K562 (cell line): ENCODE measurements around the gene MAD1L1. TPM values are rescaled to one million over a fixed set of nuclear protein-coding genes. Genes with fewer than 3 reads are reported as not detected.

Experiments used
- ATAC-seq: fragments of 200-7000 bp; cut with Tn5 transposase; 3 replicates; pipeline ENCODE4 v1.9.1; 2020; ENCODE audit warnings: moderate library complexity
- BruUV-seq: library from RNA; stranded (reverse); fragments of 400-500 nt; replicated peaks from 2 replicates; lab custom pipeline; 2021; lab: Mats Ljungman, UMichigan
- CTCF ChIA-PET: fragments of 300-600 bp; formaldehyde crosslinking; extraction: SDS; loops from one replicate; lab custom pipeline; 2021; ENCODE audit warnings: low intra/inter-chr PET ratio; lab: Yijun Ruan, JAX
- POLR2A ChIA-PET: fragments of 300-600, 350-650 bp; sonication (Branson Sonifier 250); formaldehyde crosslinking; extraction: SDS; loops from one replicate; lab custom pipeline; 2021; ENCODE audit warnings: antibody characterized with exemption, inconsistent platforms; lab: Yijun Ruan, JAX
- DNase-seq, 4 experiments: peaks; one replicate each; pipeline versions ENCODE4 v3.0.0 to v3.0.0-alpha.2; 2011 to 2018; ENCODE audit warnings: low spot score in 3 of 4, mixed read lengths in 3 of 4; ENCODE audit errors: extremely low read depth in 1 of 4
- FAIRE-seq: peaks from 2 replicates; lab custom pipeline; 2011; peaks lifted over from hg19 to GRCh38; lab: Jason Lieb, UNC
- H2AFZ ChIP-seq: 2 replicates; pipeline ENCODE4 v1.6.0; 2011; ENCODE audit warnings: low read depth, low read length, control low read depth, inconsistent platforms
- H3K27ac ChIP-seq: fragments of 200-600 bp; 3 replicates; pipeline ENCODE4 v1.8.0; 2011; ENCODE audit warnings: low read depth, mild to moderate bottlenecking, control low read depth, inconsistent platforms, low read length, moderate library complexity, mixed read lengths; ENCODE audit errors: extremely low read depth
- H3K27me3 ChIP-seq, 2 experiments: fragments of 300-600 bp in 1 of 2; 2 replicates in 1 of 2; 3 replicates in 1 of 2; pipeline versions ENCODE4 v1.6.0 to v1.8.0; 2011; ENCODE audit warnings: inconsistent platforms in 2 of 2, low read length in 2 of 2, mild to moderate bottlenecking in 1 of 2, mixed read lengths in 1 of 2, moderate library complexity in 1 of 2; ENCODE audit not compliant: control insufficient read depth in 2 of 2, insufficient read depth in 2 of 2
- H3K36me3 ChIP-seq: fragments of 300-600 bp; 3 replicates; pipeline ENCODE4 v1.8.0; 2011; ENCODE audit warnings: mild to moderate bottlenecking, low read length, inconsistent platforms; ENCODE audit not compliant: control insufficient read depth, insufficient read depth
- H3K4me1 ChIP-seq, 2 experiments: fragments of 200-600 bp in 1 of 2; replicated peaks in 1 of 2; 2 replicates in 1 of 2; 3 replicates in 1 of 2; pipeline versions ENCODE4 v1.5.1 to v1.8.0; 2011; ENCODE audit warnings: inconsistent platforms in 2 of 2, low read length in 2 of 2, mild to moderate bottlenecking in 1 of 2, mixed read lengths in 1 of 2, moderate library complexity in 1 of 2; ENCODE audit not compliant: control insufficient read depth in 2 of 2, insufficient read depth in 2 of 2
- H3K4me2 ChIP-seq: 2 replicates; pipeline ENCODE4 v1.6.1; 2011; ENCODE audit warnings: low read length, control low read depth, inconsistent platforms, mixed read lengths; ENCODE audit not compliant: insufficient read depth
- H3K4me3 ChIP-seq: fragments of 200-600 bp; sonication (generic), shearing (Covaris generic); 2 replicates; pipeline ENCODE4 v1.5.1; 2016; ENCODE audit warnings: control low read depth, inconsistent platforms
- H3K79me2 ChIP-seq: fragments of 200-600 bp; 3 replicates; pipeline ENCODE4 v1.8.0; 2011; ENCODE audit warnings: low read length, inconsistent platforms; ENCODE audit not compliant: control insufficient read depth, insufficient read depth
- H3K9ac ChIP-seq, 2 experiments: 2 replicates each; pipeline versions ENCODE4 v1.6.0 to v1.6.1; 2011; ENCODE audit warnings: low read depth in 2 of 2, low read length in 2 of 2, control low read depth in 1 of 2, inconsistent platforms in 1 of 2, mild to moderate bottlenecking in 1 of 2, mixed read lengths in 1 of 2; ENCODE audit not compliant: insufficient read depth in 1 of 2
- H3K9me1 ChIP-seq: one replicate; pipeline ENCODE4 v1.6.0; 2011; ENCODE audit warnings: inconsistent platforms, mild to moderate bottlenecking, low read length, moderate library complexity; ENCODE audit not compliant: control insufficient read depth, insufficient read depth
- H3K9me3 ChIP-seq: replicated peaks from 2 replicates; pipeline ENCODE4 v1.5.1; 2011; ENCODE audit warnings: low read depth, low read length, inconsistent platforms; ENCODE audit not compliant: control insufficient read depth, insufficient read depth
- H4K20me1 ChIP-seq: replicated peaks from 2 replicates; pipeline ENCODE4 v1.6.1; 2011; ENCODE audit warnings: low read length, inconsistent platforms, mixed read lengths; ENCODE audit not compliant: control insufficient read depth, insufficient read depth
- BCL6 ChIP-seq: fragments of 250-450 bp; sonication (Bioruptor Pico); IDR thresholded peaks from 2 replicates; pipeline ENCODE4 v1.4.0; 2020
- CBFA2T3 ChIP-seq: fragments of 450-650 bp; IDR thresholded peaks from 2 replicates; pipeline ENCODE4 v1.6.1; 2017
- CTCFL ChIP-seq: IDR thresholded peaks from 2 replicates; pipeline ENCODE4 v1.6.1; 2011; ENCODE audit warnings: borderline replicate concordance, low read depth, mild to moderate bottlenecking, moderate library complexity, low read length; ENCODE audit not compliant: insufficient read depth, poor library complexity, severe bottlenecking
- FOXP1 ChIP-seq: sonication (generic); formaldehyde crosslinking; IDR thresholded peaks from 2 replicates; pipeline ENCODE4 v1.8.0; 2022; ENCODE audit warnings: mild to moderate bottlenecking, missing genetic modification reagents
- HLTF ChIP-seq: fragments of 450-650 bp; IDR thresholded peaks from 2 replicates; pipeline ENCODE4 v1.6.1; 2016
- KDM5B ChIP-seq: fragments of 200-600 bp; sonication (generic); IDR thresholded peaks from 2 replicates; pipeline ENCODE4 v1.6.1; 2012; ENCODE audit warnings: low read depth, mild to moderate bottlenecking, moderate library complexity, low read length, control low read depth, inconsistent platforms; ENCODE audit not compliant: insufficient replicate concordance
- MYBL2 ChIP-seq, 2 experiments: fragments of 450-650 bp in 1 of 2; sonication (generic) in 1 of 2; formaldehyde crosslinking in 1 of 2; IDR thresholded peaks; 2 replicates each; pipeline versions ENCODE4 v1.6.1 to v1.8.1; 2017 to 2022; ENCODE audit warnings: borderline replicate concordance in 1 of 2, inconsistent platforms in 1 of 2, low read depth in 1 of 2, mild to moderate bottlenecking in 1 of 2, missing genetic modification reagents in 1 of 2, moderate library complexity in 1 of 2
- NR1H2 ChIP-seq: sonication (generic); formaldehyde crosslinking; IDR thresholded peaks from 2 replicates; pipeline ENCODE4 v1.4.0; 2020; ENCODE audit warnings: mild to moderate bottlenecking, missing genetic modification reagents
- RFX7 ChIP-seq: fragments of 250-450 bp; sonication (Bioruptor Pico); IDR thresholded peaks from 2 replicates; pipeline ENCODE4 v1.5.1; 2021; ENCODE audit warnings: mild to moderate bottlenecking
- TCF3 ChIP-seq: sonication (generic); formaldehyde crosslinking; IDR thresholded peaks from 2 replicates; pipeline ENCODE4 v1.4.0; 2020; ENCODE audit warnings: mild to moderate bottlenecking, missing genetic modification reagents
- TRIM24 ChIP-seq, 2 experiments: fragments of 450-650 bp; IDR thresholded peaks; 2 replicates each; pipeline ENCODE4 v1.6.1; 2016
- ZNF263 ChIP-seq: sonication (generic); formaldehyde crosslinking; IDR thresholded peaks from 2 replicates; pipeline ENCODE4 v1.8.0; 2022; ENCODE audit warnings: mild to moderate bottlenecking, missing genetic modification reagents, borderline replicate concordance
- ZNF584 ChIP-seq: fragments of 200-800 bp; sonication (Bioruptor generic); IDR thresholded peaks from 2 replicates; pipeline ENCODE4 v1.6.1; 2016; ENCODE audit warnings: low read depth, mild to moderate bottlenecking, missing genetic modification characterization, missing compliant biosample characterization
- WGBS: fragments of 100-300 bp; shearing (Covaris generic); methylation state at CpG from one replicate; pipeline ENCODE4 v1.1.6; 2016; ENCODE audit warnings: low coverage, mixed read lengths; ENCODE audit not compliant: insufficient coverage; ENCODE audit errors: missing lambda C conversion rate; 5-methylcytosine and 5-hydroxymethylcytosine counted together
- in situ Hi-C: fragments of 300-500 bp; cut with MboI; formaldehyde crosslinking; loops from 4 replicates; pipeline ENCODE4 v1.15.0; 2018; ENCODE audit warnings: inconsistent platforms, mixed read lengths
- intact Hi-C: fragments of 100-400 bp; cut with micrococcal nuclease; formaldehyde crosslinking; loops from 2 replicates; pipeline ENCODE4 v1.14.2; 2022
- polyA plus RNA-seq, 8 experiments: library from polyadenylated mRNA; depleted of rRNA in 4 of 8; stranded (reverse) in 5 of 8; unstranded in 3 of 8; fragments of >200 nt; fragmentation: Nextera tagmentation in 2 of 8; fragmentation: Illumina TruSeq in 1 of 8; extraction: Ambion mirVana in 2 of 8; extraction: Trizol in 1 of 8; gene quantifications; 2 replicates each; pipeline versions ENCODE4 v1.2.1 to v1.2.3, GENCODE V29; 2011 to 2014; ENCODE audit warnings: inconsistent platforms in 1 of 8, missing spikeins in 1 of 8
- total RNA-seq, 7 experiments: library from RNA; depleted of rRNA in 6 of 7; stranded (reverse); fragments of >200 nt in 6 of 7; fragmentation: Illumina TruSeq in 2 of 7; extraction: Trizol in 2 of 7; gene quantifications; 2 replicates each; pipeline versions ENCODE4 v1.2.1 to v1.2.3, GENCODE V29; 2011 to 2021; ENCODE audit warnings: low replicate concordance in 1 of 7
- TF ChIP-seq, protein P1 (sequence below): fragments of 250-450 bp; sonication (Bioruptor Pico); IDR thresholded peaks from 2 replicates; pipeline ENCODE4 v1.8.0; 2021; ENCODE audit warnings: moderate library complexity, mild to moderate bottlenecking, inconsistent platforms
- TF ChIP-seq, protein P2 (sequence below): sonication (generic); formaldehyde crosslinking; IDR thresholded peaks from 2 replicates; pipeline ENCODE4 v1.8.0; 2022; ENCODE audit warnings: missing genetic modification reagents, mild to moderate bottlenecking, moderate library complexity, borderline replicate concordance
- TF ChIP-seq, protein P3 (sequence below): fragments of 250-450 bp; sonication (Bioruptor Pico); IDR thresholded peaks from 2 replicates; pipeline ENCODE4 v1.8.0; 2022; ENCODE audit warnings: inconsistent platforms

The MAD1L1 gene
- total and polyA plus RNA-seq, 9 of the 15 experiments (the other 6 are each of a cell fraction or from before 2014, with no cell fraction given) = 1.7 to 89.7 (median 18.0) TPM

GRCh38 chr7:2195400-2196246 is 37.1 kb downstream of the MAD1L1 start:
- BruUV-seq = no TSS peak
- peaks cover 56% of the 10 kb centered on the region; the same call in 2 of the 3 replicates for H3K36me3 ChIP-seq
- TF ChIP-seq MYBL2 (IDR thresholded peaks at IDR 0.05; ENCODE audit: low read depth) (no peak), MYBL2 (CRISPR knock-in tag; IDR thresholded peaks at IDR 0.05; ENCODE audit: borderline replicate concordance) (no peak), CBFA2T3 (peak; percentile 61), KDM5B (no peak), TRIM24 (IDR thresholded peaks at IDR 0.05) (no peak), CTCFL (no peak), NR1H2 (CRISPR knock-in tag) (no peak), HLTF (no peak), FOXP1 (CRISPR knock-in tag) (no peak), ZNF263 (CRISPR knock-in tag) (peak; percentile 46; the same call in 1 of the 2 replicates), TCF3 (peak; percentile 83), RFX7 (CRISPR knock-in tag) (no peak), ZNF584 (CRISPR knock-in tag) (no peak), BCL6 (CRISPR knock-in tag) (no peak)
- TF ChIP-seq, protein P1, sequence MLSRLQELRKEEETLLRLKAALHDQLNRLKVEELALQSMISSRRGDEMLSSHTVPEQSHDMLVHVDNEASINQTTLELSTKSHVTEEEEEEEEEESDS (CRISPR knock-in tag) = no peak
- TF ChIP-seq, protein P2, sequence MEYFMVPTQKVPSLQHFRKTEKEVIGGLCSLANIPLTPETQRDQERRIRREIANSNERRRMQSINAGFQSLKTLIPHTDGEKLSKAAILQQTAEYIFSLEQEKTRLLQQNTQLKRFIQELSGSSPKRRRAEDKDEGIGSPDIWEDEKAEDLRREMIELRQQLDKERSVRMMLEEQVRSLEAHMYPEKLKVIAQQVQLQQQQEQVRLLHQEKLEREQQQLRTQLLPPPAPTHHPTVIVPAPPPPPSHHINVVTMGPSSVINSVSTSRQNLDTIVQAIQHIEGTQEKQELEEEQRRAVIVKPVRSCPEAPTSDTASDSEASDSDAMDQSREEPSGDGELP (CRISPR knock-in tag) = peak; percentile 42; the same call in 1 of the 2 replicates
- TF ChIP-seq, protein P3, sequence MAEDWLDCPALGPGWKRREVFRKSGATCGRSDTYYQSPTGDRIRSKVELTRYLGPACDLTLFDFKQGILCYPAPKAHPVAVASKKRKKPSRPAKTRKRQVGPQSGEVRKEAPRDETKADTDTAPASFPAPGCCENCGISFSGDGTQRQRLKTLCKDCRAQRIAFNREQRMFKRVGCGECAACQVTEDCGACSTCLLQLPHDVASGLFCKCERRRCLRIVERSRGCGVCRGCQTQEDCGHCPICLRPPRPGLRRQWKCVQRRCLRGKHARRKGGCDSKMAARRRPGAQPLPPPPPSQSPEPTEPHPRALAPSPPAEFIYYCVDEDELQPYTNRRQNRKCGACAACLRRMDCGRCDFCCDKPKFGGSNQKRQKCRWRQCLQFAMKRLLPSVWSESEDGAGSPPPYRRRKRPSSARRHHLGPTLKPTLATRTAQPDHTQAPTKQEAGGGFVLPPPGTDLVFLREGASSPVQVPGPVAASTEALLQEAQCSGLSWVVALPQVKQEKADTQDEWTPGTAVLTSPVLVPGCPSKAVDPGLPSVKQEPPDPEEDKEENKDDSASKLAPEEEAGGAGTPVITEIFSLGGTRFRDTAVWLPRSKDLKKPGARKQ (CRISPR knock-in tag) = no peak

More at GRCh38 chr7:2195400-2196246, 37.1 kb downstream of the MAD1L1 start:
- 0 out of 4 replicates have a peak overlapping the region, but pooled peaks of 1 of the 2 experiments have one; percentile 22 for H3K9ac ChIP-seq
- peaks cover 0 to 21% of the 10 kb centered on the region in 2 experiments; a peak in 2 of 5 replicates for H3K4me1 ChIP-seq
- WGBS = 62% methylated on average over 13 of the region's 13 CpGs
- intact Hi-C loops (no loop called here), in situ Hi-C loops (no loop called here)
- FAIRE-seq (no peak), ATAC-seq (no peak), DNase-seq (peak in 2 of 4 experiments; percentile 29 to 33)
- H3K9me3 ChIP-seq = no peaks in the 10 kb centered on the region
- 0 out of 2 replicates have a peak, but pooled peaks cover 3% of the 10 kb centered on the region for H4K20me1 ChIP-seq
- H3K27me3 ChIP-seq = no peaks in the 10 kb centered on the region
- ChIA-PET CTCF (interaction anchor here (0.6 to 0.7 kb wide), 2 partner anchors 555 to 615 kb away, joined by 3 to 6 read pairs; no protein-coding TSS in a partner anchor), POLR2A (interaction anchor here (0.5 to 0.9 kb wide), 3 partner anchors 8 to 311 kb away, joined by 3 to 5 read pairs (median 5); no protein-coding TSS in a partner anchor)
- H3K9me1 ChIP-seq = no peaks in the 10 kb centered on the region
- H3K79me2 ChIP-seq = no peaks in the 10 kb centered on the region
- peak overlapping the region; percentile 7; the same call in 1 of the 2 replicates for H3K4me2 ChIP-seq
- no peak overlapping the region for H3K4me3 ChIP-seq
- no peak overlapping the region for H3K27ac ChIP-seq
- H2AFZ ChIP-seq = no peak overlapping the region
